ENCODE data around the gene ALK.

The ALK gene

DNA sequence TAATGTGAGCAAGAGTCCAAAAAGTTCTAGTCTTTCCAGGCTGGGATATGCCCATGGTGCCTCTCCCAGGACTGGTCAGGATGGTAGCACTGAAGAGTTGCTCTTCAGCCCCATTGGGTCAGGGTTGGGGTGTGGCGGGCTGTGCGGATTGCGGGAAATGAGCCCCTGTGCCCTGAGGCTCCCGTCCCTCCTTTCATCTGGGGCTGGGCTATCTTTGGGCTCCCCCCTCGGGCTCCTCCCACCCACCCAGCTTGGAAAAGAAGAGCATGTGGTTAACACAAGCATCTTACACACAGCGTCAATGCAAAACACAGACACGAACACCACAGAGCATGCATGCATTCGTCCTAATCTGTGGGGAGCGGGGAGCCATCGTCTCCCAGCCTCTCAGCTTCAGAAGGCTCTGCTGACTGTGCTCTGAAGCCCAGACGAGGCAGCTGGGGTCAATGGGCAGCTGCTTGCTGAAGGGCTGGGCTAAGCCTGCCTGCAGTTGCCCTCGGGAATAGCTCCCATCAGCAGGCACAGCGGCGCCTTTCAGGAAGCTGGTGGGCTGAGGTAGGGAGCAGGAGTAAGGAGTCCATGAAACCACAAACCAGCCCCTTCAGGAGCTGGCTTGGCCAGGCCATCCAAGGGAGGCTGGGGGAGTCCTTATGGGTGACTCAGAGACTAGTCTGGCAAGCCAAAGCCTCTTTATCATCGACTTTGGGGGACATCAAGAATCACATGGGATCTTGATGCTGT is 693.3 kb downstream of the ALK start:
- no peaks in the 10 kb centered on the region for H3K9me3 Mint-ChIP-seq
- no peaks in the 10 kb centered on the region for H3K4me1 Mint-ChIP-seq
- H3K27me3 Mint-ChIP-seq, result peaks cover 47% of the 10 kb centered on the region
- no peaks in the 10 kb centered on the region for H3K36me3 Mint-ChIP-seq
- no peak overlapping the region for H3K4me3 Mint-ChIP-seq
- ATAC-seq, result no peak
- no peak overlapping the region for H3K27ac Mint-ChIP-seq

DNA sequence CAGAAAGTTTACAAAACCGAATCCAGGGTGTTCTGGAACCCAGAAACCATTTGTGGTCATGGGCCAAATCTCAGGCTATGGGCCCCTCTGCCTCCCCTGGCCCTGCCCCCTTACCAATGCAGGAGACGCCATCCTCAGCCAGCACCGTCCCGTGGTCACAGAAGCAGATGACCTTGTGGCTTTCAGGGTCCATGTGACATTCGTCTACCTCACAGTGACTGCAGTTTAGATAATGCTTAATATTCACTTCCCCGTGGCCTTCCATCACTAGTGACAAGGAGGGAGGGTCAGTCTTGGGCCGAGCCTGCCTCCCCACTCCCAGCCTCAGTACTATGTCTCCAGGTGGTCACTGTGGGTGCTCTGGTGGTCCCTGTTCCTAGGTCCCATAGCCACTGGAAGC is 694.6 kb downstream of the ALK start:
- Mint-ChIP-seq H3K27ac (no peak overlapping the region), H3K4me3 (no peak overlapping the region), H3K27me3 (peaks cover 53% of the 10 kb centered on the region), H3K4me1 (no peaks in the 10 kb centered on the region), H3K9me3 (no peaks in the 10 kb centered on the region), H3K36me3 (no peaks in the 10 kb centered on the region)
- ATAC-seq, result no peak

DNA sequence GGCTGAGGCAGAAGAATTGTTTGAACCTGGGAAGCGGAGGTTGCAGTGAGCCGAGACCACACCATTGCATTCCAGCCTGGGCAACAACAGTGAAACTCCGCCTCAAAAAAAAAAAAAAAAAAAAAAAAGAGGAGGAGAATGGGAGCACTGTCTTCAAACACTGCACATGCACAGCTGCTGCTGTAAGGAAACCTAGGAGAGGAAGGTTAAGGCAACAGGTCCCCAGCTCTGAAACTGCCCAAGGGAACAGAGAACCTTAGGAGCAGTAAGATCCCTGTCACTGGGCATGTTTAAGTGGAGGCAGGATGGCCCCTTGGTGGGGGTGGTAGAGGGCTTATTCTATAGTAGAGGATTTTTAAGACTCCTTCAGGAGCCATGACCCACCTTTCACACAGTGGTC is 695.0 kb downstream of the ALK start:
- Mint-ChIP-seq H3K36me3 (no peaks in the 10 kb centered on the region), H3K4me3 (no peak overlapping the region), H3K27ac (no peak overlapping the region), H3K4me1 (no peaks in the 10 kb centered on the region), H3K9me3 (no peaks in the 10 kb centered on the region), H3K27me3 (peaks cover 57% of the 10 kb centered on the region)
- ATAC-seq, result no peak

DNA sequence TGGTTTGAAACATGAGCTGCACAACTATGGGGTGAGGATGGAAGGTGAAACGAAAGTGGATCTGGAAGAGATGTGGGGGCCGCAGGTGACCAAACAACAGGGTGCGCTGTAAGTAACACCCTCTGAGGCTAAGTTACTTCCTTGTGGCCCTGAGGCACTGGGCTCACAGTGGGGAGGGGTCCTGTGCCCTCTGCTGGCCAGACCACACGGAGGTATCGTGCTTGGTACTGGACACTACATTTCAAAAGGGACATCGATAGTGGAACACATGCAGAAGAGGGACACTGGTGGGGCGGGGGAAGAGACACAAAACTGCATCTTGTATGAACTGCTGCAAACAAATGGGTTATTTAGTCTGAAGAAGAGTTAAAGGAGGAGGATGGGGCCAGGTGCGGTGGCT is 695.6 kb downstream of the ALK start:
- no peaks in the 10 kb centered on the region for H3K36me3 Mint-ChIP-seq
- no peaks in the 10 kb centered on the region for H3K9me3 Mint-ChIP-seq
- peaks cover 57% of the 10 kb centered on the region for H3K27me3 Mint-ChIP-seq
- no peaks in the 10 kb centered on the region for H3K4me1 Mint-ChIP-seq
- H3K27ac Mint-ChIP-seq, result no peak overlapping the region
- ATAC-seq, result no peak
- H3K4me3 Mint-ChIP-seq, result no peak overlapping the region

DNA sequence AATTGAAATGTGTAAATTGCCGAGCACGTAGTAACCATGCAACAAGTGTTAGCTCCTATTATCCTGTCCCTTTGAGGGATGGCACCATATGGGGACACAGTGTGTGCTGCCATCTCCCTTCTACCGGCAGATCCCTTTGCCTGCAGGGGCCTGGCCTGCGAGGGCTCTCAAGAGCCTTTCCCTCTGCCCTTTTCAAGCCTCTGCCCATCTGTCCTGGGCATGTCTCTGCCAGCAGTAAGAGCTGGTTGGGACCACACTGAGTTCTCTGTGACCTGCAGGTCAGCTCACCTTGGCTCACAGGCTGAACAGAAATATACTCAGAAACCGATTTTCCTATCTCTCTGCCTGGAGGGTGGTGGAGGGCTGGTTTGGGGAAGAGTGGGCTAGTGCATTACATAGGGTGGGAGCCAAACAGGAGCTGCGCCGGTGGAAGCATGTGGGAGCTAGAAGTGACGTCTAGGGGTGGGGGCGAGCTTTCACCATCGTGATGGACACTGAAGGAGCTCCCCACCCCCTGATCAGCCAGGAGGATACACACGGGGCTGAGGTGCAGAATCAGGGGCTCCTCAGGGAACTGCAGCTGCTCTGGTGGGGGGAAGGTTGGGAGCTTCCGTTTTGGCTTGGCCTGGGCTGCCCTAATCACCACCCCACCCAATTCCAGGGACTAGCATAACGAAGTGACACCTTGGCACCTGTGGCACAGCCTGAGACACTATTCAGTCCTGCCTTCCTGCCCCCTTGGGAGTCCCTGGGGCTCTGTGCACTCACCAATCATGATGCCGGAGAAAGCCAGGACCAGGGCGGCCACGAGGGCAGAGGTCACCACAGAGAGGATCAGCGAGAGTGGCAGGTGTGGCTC is 696.5 kb downstream of the ALK start:
- Mint-ChIP-seq H3K27ac (no peak overlapping the region), H3K4me3 (no peak overlapping the region), H3K27me3 (peaks cover 57% of the 10 kb centered on the region), H3K36me3 (no peaks in the 10 kb centered on the region), H3K4me1 (no peaks in the 10 kb centered on the region), H3K9me3 (no peaks in the 10 kb centered on the region)
- no peak for ATAC-seq

DNA sequence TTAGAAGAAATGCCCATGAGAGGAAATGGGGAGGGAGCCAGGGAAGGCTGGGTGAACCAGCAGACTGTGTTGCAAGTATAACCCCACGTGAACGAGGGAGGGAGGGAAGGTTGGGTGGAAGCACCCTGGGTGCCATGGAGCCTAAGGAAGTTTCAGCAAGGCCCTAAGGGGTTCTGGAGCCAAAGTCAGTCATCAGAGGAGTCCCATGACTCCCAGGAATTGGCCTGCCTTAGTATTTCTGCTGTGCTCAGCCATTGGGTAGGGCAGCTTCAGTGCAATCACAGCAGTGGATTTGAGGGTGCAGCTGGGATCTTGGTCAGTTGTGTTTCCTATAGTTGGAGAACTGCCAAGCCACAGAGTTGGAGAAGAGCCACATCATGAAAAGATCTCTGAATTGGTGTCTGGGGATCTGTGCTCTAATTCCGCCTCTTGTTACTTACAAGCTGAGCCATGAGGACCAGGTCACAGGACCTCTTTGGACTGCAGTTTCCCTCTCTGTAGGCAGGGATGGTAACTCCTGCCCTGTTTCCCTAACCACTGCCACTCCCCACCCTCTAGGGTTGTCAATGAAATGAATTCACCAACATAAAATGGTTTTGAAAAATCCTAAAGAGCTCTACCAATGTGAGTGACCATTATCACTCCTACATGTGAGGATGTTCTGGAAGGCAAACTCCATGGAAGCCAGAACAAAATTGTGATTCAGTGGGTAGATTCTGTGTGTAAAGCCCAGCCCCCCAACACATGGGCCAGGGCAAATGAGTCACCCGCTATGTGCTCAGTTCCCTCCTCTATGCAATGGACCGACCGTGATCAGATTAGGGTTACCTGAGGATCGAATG is 697.3 kb downstream of the ALK start:
- peaks cover 50% of the 10 kb centered on the region for H3K27me3 Mint-ChIP-seq
- no peak overlapping the region for H3K27ac Mint-ChIP-seq
- ATAC-seq, result no peak
- H3K36me3 Mint-ChIP-seq, result no peaks in the 10 kb centered on the region
- H3K9me3 Mint-ChIP-seq, result no peaks in the 10 kb centered on the region
- H3K4me3 Mint-ChIP-seq, result no peak overlapping the region
- no peaks in the 10 kb centered on the region for H3K4me1 Mint-ChIP-seq

DNA sequence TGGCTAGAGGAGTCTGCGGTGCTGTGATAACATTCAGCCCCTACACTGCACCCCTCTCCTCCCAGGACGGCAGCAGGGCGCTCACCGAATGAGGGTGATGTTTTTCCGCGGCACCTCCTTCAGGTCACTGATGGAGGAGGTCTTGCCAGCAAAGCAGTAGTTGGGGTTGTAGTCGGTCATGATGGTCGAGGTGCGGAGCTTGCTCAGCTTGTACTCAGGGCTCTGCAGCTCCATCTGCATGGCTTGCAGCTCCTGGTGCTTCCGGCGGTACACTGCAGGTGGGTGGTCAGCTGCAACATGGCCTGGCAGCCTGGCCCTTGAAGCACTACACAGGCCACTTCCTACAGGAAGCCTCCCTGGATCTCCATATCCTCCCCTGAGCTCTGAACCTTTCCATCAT is 698.1 kb downstream of the ALK start:
- Mint-ChIP-seq H3K9me3 (no peaks in the 10 kb centered on the region), H3K27ac (no peak overlapping the region), H3K4me1 (no peaks in the 10 kb centered on the region), H3K27me3 (peaks cover 46% of the 10 kb centered on the region), H3K4me3 (no peak overlapping the region), H3K36me3 (no peaks in the 10 kb centered on the region)
- ATAC-seq, result no peak

DNA sequence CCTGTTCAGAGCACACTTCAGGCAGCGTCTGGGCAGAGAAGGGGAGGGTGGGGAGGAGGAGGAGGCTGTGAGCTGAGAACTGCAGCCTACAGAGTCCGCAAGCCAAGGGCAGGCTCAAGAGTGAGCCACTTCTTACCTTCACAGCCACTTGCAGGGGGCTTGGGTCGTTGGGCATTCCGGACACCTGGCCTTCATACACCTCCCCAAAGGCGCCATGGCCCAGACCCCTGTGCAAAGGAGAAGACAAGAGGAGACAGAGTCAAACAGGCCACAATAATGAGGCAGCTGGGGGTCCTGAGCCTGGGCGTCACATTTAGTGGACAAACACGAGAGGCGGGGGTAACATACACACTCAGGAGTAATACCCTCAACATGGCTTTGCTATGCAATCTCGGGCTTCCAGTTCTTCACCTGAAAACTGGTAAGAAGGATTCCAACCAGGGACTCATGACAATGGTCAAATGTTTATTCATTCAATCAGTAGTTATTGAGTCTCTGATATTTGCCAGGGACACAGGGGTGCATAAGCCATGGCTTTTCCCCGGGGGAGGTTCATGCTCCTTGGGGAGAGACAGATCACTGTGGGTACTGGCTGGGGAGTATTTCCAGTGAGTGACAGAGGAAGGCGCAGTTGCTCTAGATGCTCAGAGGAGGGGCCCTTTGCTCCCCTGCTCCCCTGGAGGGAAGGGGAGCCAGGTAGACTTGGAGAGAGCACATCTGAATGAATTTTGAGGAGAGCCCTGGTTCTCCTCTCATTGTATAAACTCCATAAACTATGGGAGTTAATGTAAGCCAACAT is 698.8 kb downstream of the ALK start:
- Mint-ChIP-seq H3K27me3 (peaks cover 40% of the 10 kb centered on the region), H3K36me3 (no peaks in the 10 kb centered on the region), H3K9me3 (no peaks in the 10 kb centered on the region), H3K4me3 (no peak overlapping the region), H3K27ac (no peak overlapping the region), H3K4me1 (no peaks in the 10 kb centered on the region)
- no peak for ATAC-seq

DNA sequence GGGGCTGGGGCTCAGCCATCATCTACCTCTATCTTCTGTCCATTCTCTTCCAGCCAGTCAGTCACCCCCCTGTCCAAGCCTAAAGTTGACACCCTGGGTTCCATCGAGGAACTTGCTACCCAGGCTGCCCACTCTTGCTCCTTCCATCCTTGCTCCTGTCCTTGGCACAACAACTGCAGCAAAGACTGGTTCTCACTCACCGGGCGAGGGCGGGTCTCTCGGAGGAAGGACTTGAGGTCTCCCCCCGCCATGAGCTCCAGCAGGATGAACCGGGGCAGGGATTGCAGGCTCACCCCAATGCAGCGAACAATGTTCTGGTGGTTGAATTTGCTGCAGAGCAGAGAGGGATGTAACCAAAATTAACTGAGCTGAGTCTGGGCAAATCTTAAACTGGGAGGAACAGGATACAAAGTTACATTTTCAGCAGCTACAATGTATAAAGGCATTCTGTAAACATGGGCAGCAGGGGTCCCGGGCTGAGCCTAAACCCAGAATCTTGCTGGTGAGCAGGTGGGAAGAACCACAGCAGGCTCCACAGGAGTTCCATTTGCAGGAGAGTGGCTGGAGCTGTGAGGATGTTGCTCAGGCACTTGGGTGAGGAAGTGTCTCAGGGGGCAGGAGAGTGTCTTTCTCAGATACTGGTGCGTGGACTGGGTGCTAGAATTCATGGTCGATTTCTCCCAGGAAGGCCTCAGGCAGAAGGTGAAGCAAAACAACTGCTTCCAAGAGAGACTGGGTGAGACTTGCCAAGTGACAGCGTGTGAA is 700.7 kb downstream of the ALK start:
- Mint-ChIP-seq H3K27ac (no peak overlapping the region), H3K4me3 (no peak overlapping the region), H3K36me3 (no peaks in the 10 kb centered on the region), H3K27me3 (peaks cover 22% of the 10 kb centered on the region), H3K4me1 (no peaks in the 10 kb centered on the region), H3K9me3 (no peaks in the 10 kb centered on the region)
- no peak for ATAC-seq

DNA sequence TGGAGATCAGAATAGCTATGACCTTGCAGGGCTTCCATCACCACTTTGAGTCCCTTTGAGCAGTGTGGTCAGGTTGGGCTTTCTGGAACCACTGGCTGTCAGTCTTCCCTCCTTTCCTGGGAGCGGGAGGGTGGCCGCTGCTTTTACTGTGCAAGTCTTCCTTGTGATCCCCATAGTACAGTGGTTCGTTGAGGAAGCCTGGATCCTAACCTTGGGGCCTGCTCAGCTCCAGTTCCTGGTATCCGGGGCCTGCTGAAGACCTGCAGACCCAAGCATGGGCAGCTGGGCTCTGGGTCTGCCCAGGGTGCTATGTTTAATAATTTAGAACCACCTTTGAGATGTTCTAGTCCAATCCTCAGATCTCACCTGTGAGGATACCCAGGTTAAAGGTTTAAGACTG is 702.0 kb downstream of the ALK start:
- H3K4me3 Mint-ChIP-seq, result no peak overlapping the region
- no peak for ATAC-seq
- H3K9me3 Mint-ChIP-seq, result no peaks in the 10 kb centered on the region
- no peaks in the 10 kb centered on the region for H3K36me3 Mint-ChIP-seq
- H3K4me1 Mint-ChIP-seq, result no peaks in the 10 kb centered on the region
- H3K27me3 Mint-ChIP-seq, result peaks cover 10% of the 10 kb centered on the region
- no peak overlapping the region for H3K27ac Mint-ChIP-seq

DNA sequence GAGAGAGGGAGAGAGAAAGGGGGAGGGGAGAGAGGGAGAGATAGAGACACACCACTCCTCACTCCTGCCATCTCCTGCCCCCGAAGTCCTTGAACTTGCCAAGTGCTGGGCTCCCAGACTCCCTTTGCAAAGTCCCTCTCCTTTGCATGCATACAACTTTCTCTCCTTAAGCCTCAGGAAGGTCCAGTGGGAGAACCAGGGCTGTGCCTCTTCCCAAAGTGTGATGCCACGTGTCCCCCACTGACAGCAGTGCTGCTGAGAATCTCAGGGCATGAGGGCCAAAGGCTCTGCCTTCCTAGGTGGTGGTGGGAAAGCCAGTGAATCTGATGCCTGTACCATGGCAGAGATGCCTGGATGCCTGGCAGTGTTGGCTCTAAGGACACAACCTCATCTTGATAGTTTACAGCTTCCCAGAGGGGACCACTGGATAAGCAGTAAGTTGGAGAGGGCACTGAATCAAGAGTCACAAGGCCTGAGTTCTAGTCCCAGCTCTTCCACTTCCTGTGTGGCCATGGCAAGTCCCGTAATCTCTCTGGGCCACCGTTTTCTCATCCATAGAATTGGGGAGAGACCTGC is 702.7 kb downstream of the ALK start:
- Mint-ChIP-seq H3K9me3 (no peaks in the 10 kb centered on the region), H3K36me3 (no peaks in the 10 kb centered on the region), H3K27me3 (peaks cover 10% of the 10 kb centered on the region), H3K27ac (no peak overlapping the region), H3K4me1 (no peaks in the 10 kb centered on the region), H3K4me3 (no peak overlapping the region)
- ATAC-seq, result no peak

DNA sequence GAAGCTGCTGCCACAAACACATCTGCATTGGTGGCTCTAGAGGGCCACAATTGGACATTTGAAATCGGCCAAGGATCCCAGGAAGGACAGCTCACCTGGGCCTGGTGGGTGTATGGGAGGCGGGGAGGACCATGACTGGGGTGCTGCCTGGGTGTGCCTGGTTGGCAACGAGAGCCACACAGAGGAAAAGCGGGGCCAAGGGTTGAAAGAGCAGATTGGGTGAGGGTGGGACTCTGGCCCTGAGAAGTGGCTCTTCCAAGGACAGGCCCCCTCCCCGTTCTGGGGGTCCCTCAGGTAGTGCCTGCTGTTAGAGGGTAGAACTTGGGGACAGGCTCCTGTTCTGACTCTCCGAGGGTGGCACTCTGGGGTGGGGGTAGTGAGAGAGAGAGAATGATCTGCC is 703.3 kb downstream of the ALK start:
- Mint-ChIP-seq H3K27ac (no peak overlapping the region), H3K4me1 (no peaks in the 10 kb centered on the region), H3K9me3 (no peaks in the 10 kb centered on the region), H3K4me3 (no peak overlapping the region), H3K36me3 (no peaks in the 10 kb centered on the region), H3K27me3 (peaks cover 10% of the 10 kb centered on the region)
- no peak for ATAC-seq

DNA sequence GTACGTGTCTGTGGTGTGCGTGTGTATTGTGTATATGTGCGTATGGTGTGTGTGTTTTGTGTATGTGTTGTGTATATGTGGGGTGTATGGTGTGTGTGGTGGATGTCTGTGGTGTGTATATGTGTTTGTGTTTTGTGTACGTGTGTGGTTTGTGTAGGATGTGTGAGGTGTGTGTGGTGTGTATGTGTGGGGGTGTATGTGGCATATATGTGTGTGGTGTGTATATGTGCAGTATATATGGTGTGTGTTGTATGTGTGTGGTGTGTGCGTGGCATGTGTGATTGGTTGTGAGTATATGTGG is 704.8 kb downstream of the ALK start:
- Mint-ChIP-seq H3K27me3 (peaks cover under 1% of the 10 kb centered on the region), H3K4me3 (no peak overlapping the region), H3K9me3 (no peaks in the 10 kb centered on the region), H3K27ac (no peak overlapping the region), H3K36me3 (no peaks in the 10 kb centered on the region), H3K4me1 (no peaks in the 10 kb centered on the region)
- no peak for ATAC-seq
